HepG2 (cell line): ENCODE results near the gene APEX2. TPM values are rescaled to one million over a fixed set of nuclear protein-coding genes. Genes with fewer than 3 reads are reported as not detected.

Source experiments
- DMAP1 ChIP-seq: IDR thresholded peaks from 2 replicates; pipeline ENCODE4 v1.6.1; 2016
- ELF3 ChIP-seq: IDR thresholded peaks from 2 replicates; pipeline ENCODE4 v1.6.1; 2016; ENCODE audit warnings: missing genetic modification reagents, missing compliant biosample characterization
- ELF4 ChIP-seq: sonication (generic); formaldehyde crosslinking; IDR thresholded peaks from 2 replicates; pipeline ENCODE4 v1.5.0; 2020; ENCODE audit warnings: missing genetic modification reagents, mild to moderate bottlenecking, moderate library complexity, borderline replicate concordance
- GLI4 ChIP-seq: sonication (generic); formaldehyde crosslinking; IDR thresholded peaks from 2 replicates; pipeline ENCODE4 v1.5.1; 2020; ENCODE audit warnings: missing genetic modification reagents, mild to moderate bottlenecking, moderate library complexity, borderline replicate concordance
- HBP1 ChIP-seq: IDR thresholded peaks from 2 replicates; pipeline ENCODE4 v1.6.1; 2016; ENCODE audit warnings: low read depth, control low read depth
- HNF4A ChIP-seq: sonication (generic); formaldehyde crosslinking; IDR thresholded peaks from 2 replicates; pipeline ENCODE4 v1.4.0; 2020; ENCODE audit warnings: missing genetic modification reagents
- KDM6A ChIP-seq: IDR thresholded peaks from 2 replicates; pipeline ENCODE4 v1.6.1; 2016; ENCODE audit warnings: low read depth
- MAX ChIP-seq: IDR thresholded peaks from 2 replicates; pipeline ENCODE4 v1.6.1; 2012; ENCODE audit warnings: inconsistent platforms
- MYNN ChIP-seq: sonication (generic); formaldehyde crosslinking; IDR thresholded peaks from 2 replicates; pipeline ENCODE4 v1.4.0; 2020; ENCODE audit warnings: mild to moderate bottlenecking, low read depth, missing genetic modification reagents
- NCOR1 ChIP-seq: fragments of 200-600 bp; sonication (generic); IDR thresholded peaks from 2 replicates; pipeline ENCODE4 v1.7.0; 2017; ENCODE audit warnings: antibody characterized with exemption, low read length, borderline replicate concordance
- NFKB2 ChIP-seq: sonication (generic); formaldehyde crosslinking; IDR thresholded peaks from 2 replicates; pipeline ENCODE4 v1.4.0; 2020; ENCODE audit warnings: missing genetic modification reagents, borderline replicate concordance
- NR2F2 ChIP-seq: IDR thresholded peaks from 2 replicates; pipeline ENCODE4 v1.6.1; 2012; ENCODE audit warnings: low read depth, inconsistent platforms, borderline replicate concordance
- NR2F6 ChIP-seq, 2 experiments: IDR thresholded peaks; 2 replicates each; pipeline ENCODE4 v1.6.1; 2016; ENCODE audit warnings: antibody characterized with exemption in 1 of 2, mild to moderate bottlenecking in 1 of 2
- RFXAP ChIP-seq: sonication (generic); formaldehyde crosslinking; IDR thresholded peaks from 2 replicates; pipeline ENCODE4 v1.4.0; 2020; ENCODE audit warnings: missing genetic modification reagents, borderline replicate concordance
- RXRA ChIP-seq: sonication (generic); formaldehyde crosslinking; IDR thresholded peaks from 2 replicates; pipeline ENCODE4 v1.5.1; 2020; ENCODE audit warnings: missing genetic modification reagents
- RXRB ChIP-seq: IDR thresholded peaks from 2 replicates; pipeline ENCODE4 v1.6.1; 2016; ENCODE audit warnings: borderline replicate concordance, missing genetic modification reagents, missing compliant biosample characterization
- SALL1 ChIP-seq: sonication (generic); formaldehyde crosslinking; IDR thresholded peaks from 2 replicates; pipeline ENCODE4 v1.8.0; 2022; ENCODE audit warnings: mild to moderate bottlenecking, missing genetic modification reagents
- SKI ChIP-seq: fragments of 450-650 bp; IDR thresholded peaks from one replicate; pipeline ENCODE4 v1.6.1; 2018; ENCODE audit warnings: mild to moderate bottlenecking; ENCODE audit not compliant: partially characterized antibody
- TBX2 ChIP-seq: sonication (generic); formaldehyde crosslinking; IDR thresholded peaks from 2 replicates; pipeline ENCODE4 v1.5.0; 2020; ENCODE audit warnings: missing genetic modification reagents, mild to moderate bottlenecking, borderline replicate concordance
- ZBED4 ChIP-seq: sonication (generic); formaldehyde crosslinking; IDR thresholded peaks from 2 replicates; pipeline ENCODE4 v1.4.0; 2020; ENCODE audit warnings: missing genetic modification reagents, borderline replicate concordance
- ZMYM2 ChIP-seq: sonication (generic); formaldehyde crosslinking; IDR thresholded peaks from 2 replicates; pipeline ENCODE4 v1.8.0; 2022; ENCODE audit warnings: mild to moderate bottlenecking, missing genetic modification reagents
- ZMYM4 ChIP-seq: sonication (generic); formaldehyde crosslinking; IDR thresholded peaks from 2 replicates; pipeline ENCODE4 v1.8.1; 2023; ENCODE audit warnings: mild to moderate bottlenecking, missing genetic modification reagents
- ZNF124 ChIP-seq: sonication (generic); formaldehyde crosslinking; IDR thresholded peaks from 2 replicates; pipeline ENCODE4 v1.4.0; 2020; ENCODE audit warnings: missing genetic modification reagents
- ZNF543 ChIP-seq: sonication (generic); formaldehyde crosslinking; IDR thresholded peaks from 2 replicates; pipeline ENCODE4 v1.4.0; 2020; ENCODE audit warnings: mild to moderate bottlenecking, missing genetic modification reagents
- ZNF703 ChIP-seq: sonication (generic); formaldehyde crosslinking; IDR thresholded peaks from 2 replicates; pipeline ENCODE4 v1.5.1; 2020; ENCODE audit warnings: missing genetic modification reagents, mild to moderate bottlenecking, moderate library complexity, borderline replicate concordance
- ZNF784 ChIP-seq: sonication (generic); formaldehyde crosslinking; IDR thresholded peaks from 2 replicates; pipeline ENCODE4 v1.5.1; 2020; ENCODE audit warnings: missing genetic modification reagents, mild to moderate bottlenecking, borderline replicate concordance
- polyA plus RNA-seq, 8 experiments: library from polyadenylated mRNA; depleted of rRNA in 3 of 8; stranded (reverse) in 7 of 8; unstranded in 1 of 8; fragments of >200 nt; fragmentation: Illumina TruSeq in 4 of 8; extraction: Trizol in 4 of 8; gene quantifications; 2 replicates each; pipeline versions ENCODE4 v1.2.1 to v1.2.3, GENCODE V29; 2011 to 2016; ENCODE audit warnings: low read depth in 4 of 8, missing spikeins in 1 of 8, mixed read lengths in 1 of 8; ENCODE audit not compliant: insufficient read depth in 1 of 8
- total RNA-seq, 5 experiments: library from RNA; depleted of rRNA; stranded (reverse); fragments of >200 nt; fragmentation: Illumina TruSeq; extraction: Trizol; gene quantifications; 2 replicates each; pipeline ENCODE4 v1.2.3, GENCODE V29; 2016; ENCODE audit warnings: low read depth in 1 of 5

The APEX2 gene
- total and polyA plus RNA-seq, 2 of the 13 experiments (the other 11 are each of a cell fraction or from before 2014, with no cell fraction given): 12.7 to 17.8 TPM

GRCh38 chrX:54994099-54994498 is 6.1 kb upstream of the APEX2 start, which contains the start of gene PFKFB1 (continued):
- peak; percentile 89 for TF ChIP-seq NR2F2
- no peak for TF ChIP-seq ZBED4 (CRISPR knock-in tag)
- TF ChIP-seq ZMYM2: 0 out of 2 replicates have a peak, but pooled peaks have one; percentile 39
- TF ChIP-seq RFXAP (CRISPR knock-in tag): 0 out of 2 replicates have a peak, but pooled peaks have one; percentile 32
- TF ChIP-seq GLI4 (CRISPR knock-in tag): no peak
- TF ChIP-seq MYNN (CRISPR knock-in tag): no peak
- peak; percentile 87; the same call in 1 of the 2 replicates for TF ChIP-seq RXRA (CRISPR knock-in tag)
- TF ChIP-seq ZNF543: no peak
- no peak for TF ChIP-seq TBX2 (CRISPR knock-in tag)
- TF ChIP-seq ELF3 (CRISPR knock-in tag): 0 out of 2 replicates have a peak, but pooled peaks have one; percentile 10
- TF ChIP-seq ZNF124: 0 out of 2 replicates have a peak, but pooled peaks have one; percentile 24
- TF ChIP-seq KDM6A: 0 out of 2 replicates have a peak, but pooled peaks have one; percentile 18
- TF ChIP-seq ELF4 (CRISPR knock-in tag): no peak
- TF ChIP-seq HNF4A: peak; percentile 73; the same call in 1 of the 2 replicates
- 0 out of 2 replicates have a peak, but pooled peaks have one; percentile 19 for TF ChIP-seq MAX
- no peak for TF ChIP-seq ZNF703 (CRISPR knock-in tag)
- peak; percentile 82 for TF ChIP-seq NR2F6 (IDR thresholded peaks at IDR 0.05)
- peak; percentile 71 for TF ChIP-seq NR2F6 (CRISPR knock-in tag; IDR thresholded peaks at IDR 0.05)
- TF ChIP-seq SALL1: peak; percentile 45
- peak; percentile 69 for TF ChIP-seq ZMYM4
- TF ChIP-seq DMAP1: 0 out of 2 replicates have a peak, but pooled peaks have one; percentile 20
- TF ChIP-seq SKI: peak; percentile 23
- peak; percentile 94; the same call in 1 of the 2 replicates for TF ChIP-seq ZNF784 (CRISPR knock-in tag)
- TF ChIP-seq HBP1 (CRISPR knock-in tag): no peak
- peak; percentile 43; the same call in 1 of the 2 replicates for TF ChIP-seq NCOR1
- peak; percentile 64; the same call in 1 of the 2 replicates for TF ChIP-seq RXRB
- no peak for TF ChIP-seq NFKB2
